GM19372 (cell line): ENCODE data around the gene AS3MT.
"Not testable (repeated sequence)": the region's sequence is repeated elsewhere in the genome, so short reads cannot be mapped to it uniquely, and the experiment has no call there.

Experiments
- ATAC-seq: cut with Tn5 transposase; IDR thresholded peaks from one replicate; pipeline ENCODE4 v1.9.1; 2021; ENCODE audit warnings: mild to moderate bottlenecking, low read depth, moderate library complexity; ENCODE audit not compliant: unreplicated experiment

The AS3MT gene

GRCh38 chr10:102855731-102856436 is 13.4 kb upstream of the AS3MT start:
- not testable (repeated sequence) for ATAC-seq

GRCh38 chr10:102856758-102857424 is 12.4 kb upstream of the AS3MT start:
- ATAC-seq = no peak

- no peak for ATAC-seq
Measured at GRCh38 chr10:102859911-102860310, 9.4 kb upstream of the AS3MT start.

GRCh38 chr10:102863660-102864059 is 5.6 kb upstream of the AS3MT start:
- no peak for ATAC-seq

GRCh38 chr10:102865620-102866019 is 3.6 kb upstream of the AS3MT start:
- no peak for ATAC-seq

GRCh38 chr10:102868911-102869257 is 386 bp upstream of the AS3MT start:
- ATAC-seq = no peak

GRCh38 chr10:102870221-102870620 is 951 bp downstream of the AS3MT start:
- ATAC-seq = no peak

GRCh38 chr10:102872163-102872562 is 2.9 kb downstream of the AS3MT start:
- no peak for ATAC-seq

- no peak for ATAC-seq
Measured at GRCh38 chr10:102876747-102877153, 7.5 kb downstream of the AS3MT start.

- ATAC-seq = no peak
Measured at GRCh38 chr10:102878629-102879028, 9.4 kb downstream of the AS3MT start.

- no peak for ATAC-seq
Measured at GRCh38 chr10:102880256-102880655, 11.0 kb downstream of the AS3MT start.

GRCh38 chr10:102888048-102888447 is 18.8 kb downstream of the AS3MT start:
- ATAC-seq = no peak

GRCh38 chr10:102894466-102895213 is 25.4 kb downstream of the AS3MT start:
- ATAC-seq = no peak

GRCh38 chr10:102900006-102900405 is 30.7 kb downstream of the AS3MT start:
- no peak for ATAC-seq

GRCh38 chr10:102904346-102904745 is 35.1 kb downstream of the AS3MT start:
- no peak for ATAC-seq

GRCh38 chr10:102906507-102906906 is 37.2 kb downstream of the AS3MT start:
- no peak for ATAC-seq

GRCh38 chr10:102914781-102915180 is 45.5 kb downstream of the AS3MT start:
- no peak for ATAC-seq

- no peak for ATAC-seq
Measured at GRCh38 chr10:102916173-102916572, 46.9 kb downstream of the AS3MT start.

GRCh38 chr10:102917314-102917961 is 48.2 kb downstream of the AS3MT start:
- ATAC-seq = peak; percentile 31

- ATAC-seq = peak; percentile 88
Measured at GRCh38 chr10:102917962-102918816, 48.9 kb downstream of the AS3MT start, which contains the start of gene CNNM2. CNNM2 (plus strand) TSS chr10:102918294; CDS start chr10:102918481, 187 bp downstream.
